ENCODE results near the gene ADAMTS2.

Gene ADAMTS2

GRCh38 chr5:179134511-179134910 lies 210.8 kb downstream of the ADAMTS2 start:
- DNase-seq, result no peak

- DNase-seq, result no peak
Observed at GRCh38 chr5:179132586-179133355, 212.5 kb downstream of the ADAMTS2 start.

DNA sequence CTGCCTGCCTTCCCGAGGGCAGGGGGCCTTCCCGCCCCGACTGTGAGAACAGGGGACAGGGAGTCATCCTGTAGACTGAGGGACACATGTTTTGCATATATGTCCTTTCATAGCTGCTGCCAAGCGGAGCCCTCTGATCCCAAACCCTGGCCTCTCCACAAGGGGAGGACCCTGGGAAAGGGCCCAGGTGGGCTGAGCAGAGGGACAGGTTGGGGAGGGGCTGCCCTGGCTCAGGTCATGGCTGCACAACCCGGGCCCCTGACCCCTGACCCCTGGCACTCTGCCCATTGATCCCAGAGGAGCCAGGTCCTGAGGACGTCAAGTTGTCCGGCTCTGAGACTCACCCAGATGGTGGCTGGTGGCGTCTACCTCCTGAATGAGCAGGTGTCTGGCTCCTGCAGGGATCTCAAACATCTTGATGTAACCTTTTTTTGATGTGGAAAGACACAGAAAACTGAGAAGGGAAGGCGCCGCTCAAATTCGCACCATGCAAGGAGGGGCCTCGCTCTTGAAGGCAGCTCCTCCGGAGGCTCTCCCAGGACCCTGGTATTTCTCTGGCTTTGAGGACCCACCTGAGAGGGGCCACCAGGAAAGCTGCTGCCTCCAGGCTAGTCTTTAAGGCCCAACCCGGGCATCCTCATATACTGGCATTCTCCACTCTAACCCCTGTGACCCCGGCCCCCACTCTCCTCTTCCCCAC lies 213.2 kb downstream of the ADAMTS2 start:
- no peak for DNase-seq

- DNase-seq, result no peak
Observed at GRCh38 chr5:179131321-179131835, 213.9 kb downstream of the ADAMTS2 start.

GRCh38 chr5:179130101-179130681 lies 215.1 kb downstream of the ADAMTS2 start:
- DNase-seq, result no peak

DNA sequence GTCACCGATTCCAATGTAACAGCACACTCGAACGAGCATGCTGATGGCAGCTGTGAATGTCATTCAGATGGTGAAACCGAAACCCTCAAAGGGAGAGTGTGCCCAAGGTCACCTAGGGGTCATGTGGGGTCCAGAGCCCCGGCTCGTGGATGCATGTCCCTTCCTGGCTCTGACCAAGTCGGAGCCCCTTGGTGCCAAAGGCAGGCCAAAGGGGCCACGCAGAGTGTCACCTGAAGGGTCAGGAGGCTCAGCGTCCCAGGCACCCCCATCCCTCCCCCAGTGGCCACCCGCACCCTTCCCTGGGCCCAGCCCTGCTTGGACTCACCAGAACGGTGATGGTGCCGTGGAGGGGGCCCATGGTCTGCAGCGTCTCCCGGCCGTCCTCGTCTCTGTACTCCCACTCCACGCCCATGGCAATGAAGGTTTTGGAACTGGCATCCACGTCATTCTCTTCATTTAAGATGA lies 215.6 kb downstream of the ADAMTS2 start:
- DNase-seq, result no peak

DNA sequence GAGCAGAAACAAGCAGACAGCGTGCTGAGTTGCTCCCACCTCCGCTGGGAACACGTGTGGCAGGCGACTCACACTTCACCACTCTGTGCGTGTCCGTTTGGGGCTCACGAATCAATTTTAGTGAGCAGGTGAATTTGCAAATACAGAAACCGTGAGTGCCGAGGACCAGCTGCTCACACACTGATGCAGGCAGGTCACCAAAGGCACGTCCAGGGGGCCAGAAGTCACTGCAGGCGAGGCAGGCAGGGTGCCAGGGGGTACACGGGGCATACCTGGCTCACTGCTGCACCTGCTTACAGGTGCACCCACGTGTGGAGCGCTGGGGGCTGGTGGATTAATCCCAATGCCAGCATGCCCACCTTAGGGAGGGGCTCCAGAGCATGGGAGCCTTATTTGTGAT lies 216.3 kb downstream of the ADAMTS2 start:
- no peak for DNase-seq

- DNase-seq, result no peak
Observed at GRCh38 chr5:179128041-179128365, 217.3 kb downstream of the ADAMTS2 start.

DNA sequence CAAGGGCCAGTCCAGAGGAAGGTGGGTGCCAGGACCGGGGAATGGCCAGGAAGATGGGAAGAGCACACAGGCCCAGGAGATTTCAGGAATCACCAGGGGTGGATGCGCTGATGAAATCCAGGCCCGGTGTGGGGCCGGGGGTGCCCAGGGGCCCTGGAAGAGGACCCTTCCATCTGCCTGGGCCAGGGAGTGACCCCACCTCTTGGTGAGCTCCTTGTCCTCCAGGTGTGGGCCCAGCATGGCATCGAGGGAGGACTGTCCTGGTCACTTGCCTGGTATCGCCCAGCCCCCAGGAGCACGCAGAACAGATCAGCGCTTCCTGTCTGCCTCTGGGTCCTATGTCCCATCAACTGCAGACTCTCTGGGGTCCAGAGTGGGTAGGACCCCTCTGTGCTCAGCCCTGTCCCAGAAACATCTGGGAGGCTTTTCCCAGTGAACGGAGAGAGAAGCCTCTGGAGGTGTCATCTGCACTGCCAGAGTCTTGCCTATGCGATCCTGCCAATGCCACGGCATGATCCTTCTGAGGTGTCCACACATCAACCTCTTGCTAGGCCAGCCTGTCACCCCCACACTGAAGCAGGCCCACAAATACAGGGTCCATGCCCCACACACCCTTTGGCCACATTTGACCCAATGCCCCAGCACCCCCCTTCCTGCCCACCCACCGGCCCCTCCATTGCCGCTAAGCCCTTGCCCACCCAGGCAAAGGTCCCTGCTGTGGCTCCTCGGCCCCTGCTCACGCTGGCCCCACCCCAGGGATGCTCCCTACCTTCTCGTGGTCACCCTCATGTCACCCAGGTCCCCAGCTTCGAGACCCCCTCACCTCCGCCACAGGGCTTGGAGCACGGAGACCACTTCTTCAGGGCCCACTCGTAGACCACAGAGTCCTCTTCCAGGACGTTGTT lies 217.9 kb downstream of the ADAMTS2 start:
- no peak for DNase-seq

GRCh38 chr5:179126506-179126991 lies 218.7 kb downstream of the ADAMTS2 start:
- DNase-seq, result no peak

DNA sequence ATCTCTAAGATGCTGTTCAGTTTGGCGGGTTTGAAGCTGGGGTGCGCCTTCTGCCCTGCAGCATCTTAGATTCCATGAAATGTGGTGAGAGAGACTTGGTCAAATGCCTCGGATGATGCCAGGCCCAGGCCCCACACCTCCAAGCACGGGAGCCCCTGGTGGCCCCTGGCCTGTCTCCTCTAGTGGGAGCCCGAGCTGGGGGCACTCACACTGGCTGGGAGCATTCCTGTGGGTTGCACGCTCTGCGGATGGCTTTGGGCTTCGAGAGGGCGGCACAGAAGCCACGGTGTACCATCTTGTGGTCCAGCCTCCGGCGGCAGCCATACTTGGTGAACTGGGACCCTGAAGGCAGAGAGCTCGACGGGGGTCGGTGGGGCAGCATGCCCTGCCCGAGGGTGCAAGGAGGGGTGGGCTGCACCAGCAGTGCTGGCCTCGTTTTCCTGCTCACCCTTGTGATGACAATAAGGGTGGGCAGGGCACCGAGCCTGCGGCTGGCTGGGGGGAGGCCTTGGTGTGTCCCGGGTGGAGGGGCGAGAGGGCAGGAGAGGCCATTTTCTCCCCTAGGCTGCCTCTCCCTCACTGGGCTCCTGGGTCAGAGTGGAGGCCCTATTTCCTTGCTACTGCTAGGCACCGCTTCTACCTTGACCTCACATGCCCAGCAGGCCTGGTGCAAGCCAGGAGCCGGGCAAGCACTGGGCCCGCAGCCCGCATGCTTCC lies 219.3 kb downstream of the ADAMTS2 start:
- DNase-seq, result no peak

GRCh38 chr5:179124853-179125788 lies 220.1 kb downstream of the ADAMTS2 start:
- DNase-seq, result no peak

DNA sequence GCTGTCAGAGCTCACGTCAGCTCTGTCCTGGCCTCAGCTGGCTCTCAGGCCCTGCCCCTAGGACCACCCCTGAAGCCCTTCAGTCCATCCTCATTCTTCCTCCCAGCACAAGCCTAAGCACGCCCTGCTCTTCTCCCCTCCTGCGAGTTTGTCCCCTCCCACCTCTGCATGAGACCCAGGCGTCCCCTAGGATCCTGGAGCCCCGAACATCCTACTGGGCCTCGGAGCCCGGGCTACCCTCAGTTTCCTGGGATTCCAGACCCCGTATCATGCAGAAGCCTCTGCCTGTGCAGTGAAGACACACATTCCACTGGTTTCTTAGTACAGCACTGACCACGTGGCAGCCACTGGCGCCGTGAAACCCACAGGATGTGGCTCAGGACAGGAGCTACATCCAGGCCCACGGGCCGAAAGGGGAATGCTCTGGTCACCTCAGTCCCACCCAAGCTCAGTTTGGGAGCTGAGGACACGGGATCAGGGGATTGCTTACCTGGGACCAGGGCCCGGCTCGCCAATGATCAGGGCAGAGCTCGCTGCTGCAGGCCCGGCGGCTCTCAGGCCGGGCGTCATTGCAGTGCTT lies 220.9 kb downstream of the ADAMTS2 start:
- DNase-seq, result no peak

DNA sequence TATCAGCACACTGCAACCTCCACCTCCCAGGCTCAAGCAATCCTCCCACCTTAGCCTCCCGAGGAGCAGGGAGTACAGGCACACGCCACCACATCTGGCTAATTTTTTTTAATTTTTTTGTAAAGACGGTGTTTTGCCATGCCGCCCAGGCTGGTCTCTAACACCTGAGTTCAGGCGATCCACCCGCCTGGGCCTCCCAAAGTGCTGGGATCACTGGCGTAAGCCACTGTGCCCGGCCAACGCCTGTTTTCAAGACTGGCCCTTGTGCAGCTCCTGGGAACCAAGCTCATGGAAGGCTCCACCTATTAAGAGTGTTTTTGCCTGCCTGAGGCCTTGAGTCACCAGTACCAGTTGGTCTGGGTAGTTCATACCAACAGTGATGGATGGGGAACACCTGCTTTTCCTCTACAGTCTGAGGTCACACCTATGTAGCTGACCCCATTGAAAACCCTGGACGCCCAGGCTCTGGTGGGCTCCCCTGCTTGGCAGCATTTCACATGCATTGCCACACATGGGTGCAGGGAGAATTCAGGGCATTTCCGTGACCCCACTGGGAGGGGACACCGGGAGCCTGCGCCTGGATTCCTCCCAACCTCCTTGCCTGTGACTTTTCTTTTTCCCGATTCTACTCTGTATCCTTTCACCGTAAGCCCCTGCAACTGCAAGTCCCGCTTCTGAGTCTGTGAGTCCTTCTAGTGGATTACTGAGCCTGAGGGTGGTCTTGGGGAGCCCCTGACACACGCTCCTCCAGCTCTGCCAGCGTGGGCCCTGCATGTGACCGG lies 221.6 kb downstream of the ADAMTS2 start:
- DNase-seq, result no peak

DNA sequence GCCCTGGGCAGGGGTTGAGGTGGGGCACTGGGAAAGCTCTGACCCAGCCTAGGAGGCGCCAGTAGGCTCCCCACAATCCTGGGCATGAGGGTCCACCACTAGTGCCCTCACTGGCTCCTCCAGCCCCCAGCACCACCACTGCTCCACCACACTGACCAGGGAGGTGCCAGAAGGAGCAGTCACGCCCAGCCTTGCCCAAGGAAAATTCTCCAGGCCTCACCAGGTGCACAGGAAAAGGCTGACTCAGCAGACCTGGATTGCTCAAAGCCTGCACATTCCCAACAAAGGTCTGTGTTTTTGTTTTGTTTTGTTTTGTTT lies 222.2 kb downstream of the ADAMTS2 start:
- no peak for DNase-seq

- no peak for DNase-seq
Observed at GRCh38 chr5:179122411-179123108, 222.7 kb downstream of the ADAMTS2 start.

GRCh38 chr5:179121667-179122111 lies 223.6 kb downstream of the ADAMTS2 start:
- no peak for DNase-seq

- DNase-seq, result no peak
Observed at GRCh38 chr5:179120951-179121666, 224.2 kb downstream of the ADAMTS2 start.

Measured in COR-L47 (cell line).